Brain pericyte (primary cell): ENCODE measurements around the gene SUSD3.

Experiments
- DNase-seq: peaks from one replicate; pipeline ENCODE4 v3.0.0-alpha.2; 2012; ENCODE audit warnings: low read depth, low spot score

Gene SUSD3

DNA sequence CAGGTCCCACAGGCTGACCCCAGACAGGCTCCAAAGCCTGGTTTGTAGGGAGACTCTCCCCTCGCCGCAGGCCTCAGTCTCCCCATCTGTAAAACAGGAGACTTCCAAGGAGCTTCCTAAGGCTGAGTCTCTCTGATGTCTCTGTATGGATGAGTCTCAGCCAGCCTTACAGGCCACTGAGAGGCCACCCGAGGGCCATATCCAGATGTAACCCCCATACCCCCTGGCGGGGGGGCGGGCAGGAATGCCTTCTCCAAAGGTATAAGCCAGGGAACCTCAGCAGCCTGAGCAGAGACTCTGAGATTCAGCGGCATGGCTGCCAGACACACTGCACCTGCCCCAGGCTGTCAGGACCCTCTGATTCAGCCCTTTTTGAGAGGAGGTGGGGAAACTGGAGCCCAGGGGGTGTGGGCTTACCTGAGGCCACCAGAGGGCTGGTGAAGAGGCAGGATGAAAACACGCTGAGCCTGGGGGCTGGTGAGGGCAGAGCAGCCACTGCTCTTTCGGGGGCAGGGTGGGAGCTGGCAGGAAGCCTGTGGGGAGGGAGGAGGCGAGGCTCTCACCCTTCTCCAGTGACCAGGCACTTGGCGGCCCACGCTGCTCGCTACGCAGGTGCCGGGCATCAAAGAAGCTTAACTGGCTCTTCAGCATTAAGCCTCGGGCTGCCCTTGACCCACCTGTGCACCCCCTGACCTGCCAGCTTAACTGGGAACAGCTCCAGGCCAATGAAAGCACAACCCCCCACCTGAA lies 5.5 kb upstream of the SUSD3 start:
- no peak for DNase-seq

DNA sequence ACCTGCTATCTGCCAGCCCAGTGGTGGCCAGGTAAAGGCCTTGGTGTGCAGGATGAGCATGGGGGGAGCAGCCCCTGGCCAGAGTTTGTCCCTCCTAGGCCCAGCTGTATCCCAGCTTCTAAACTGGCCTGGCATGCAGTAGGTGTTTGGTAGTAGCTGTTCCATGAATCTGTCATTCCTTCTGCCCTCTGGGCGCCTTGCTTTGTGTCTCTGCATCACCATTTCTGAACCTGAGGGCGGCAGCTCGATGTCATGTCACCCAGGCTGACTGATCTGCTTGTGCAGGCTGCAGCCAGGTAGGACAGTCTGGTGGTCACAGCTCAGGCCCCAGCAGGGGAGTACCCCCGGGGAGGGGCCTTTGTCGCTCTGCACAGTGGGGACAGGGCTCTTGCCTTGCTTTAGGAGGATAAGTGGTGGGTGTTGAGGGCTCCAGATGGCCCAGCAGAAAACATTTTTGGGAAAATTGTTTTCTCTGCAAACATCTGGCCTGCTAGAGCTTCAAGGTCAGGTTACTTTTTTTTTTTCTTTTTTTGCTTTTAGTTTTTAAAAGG lies 4.6 kb upstream of the SUSD3 start:
- DNase-seq: no peak

DNA sequence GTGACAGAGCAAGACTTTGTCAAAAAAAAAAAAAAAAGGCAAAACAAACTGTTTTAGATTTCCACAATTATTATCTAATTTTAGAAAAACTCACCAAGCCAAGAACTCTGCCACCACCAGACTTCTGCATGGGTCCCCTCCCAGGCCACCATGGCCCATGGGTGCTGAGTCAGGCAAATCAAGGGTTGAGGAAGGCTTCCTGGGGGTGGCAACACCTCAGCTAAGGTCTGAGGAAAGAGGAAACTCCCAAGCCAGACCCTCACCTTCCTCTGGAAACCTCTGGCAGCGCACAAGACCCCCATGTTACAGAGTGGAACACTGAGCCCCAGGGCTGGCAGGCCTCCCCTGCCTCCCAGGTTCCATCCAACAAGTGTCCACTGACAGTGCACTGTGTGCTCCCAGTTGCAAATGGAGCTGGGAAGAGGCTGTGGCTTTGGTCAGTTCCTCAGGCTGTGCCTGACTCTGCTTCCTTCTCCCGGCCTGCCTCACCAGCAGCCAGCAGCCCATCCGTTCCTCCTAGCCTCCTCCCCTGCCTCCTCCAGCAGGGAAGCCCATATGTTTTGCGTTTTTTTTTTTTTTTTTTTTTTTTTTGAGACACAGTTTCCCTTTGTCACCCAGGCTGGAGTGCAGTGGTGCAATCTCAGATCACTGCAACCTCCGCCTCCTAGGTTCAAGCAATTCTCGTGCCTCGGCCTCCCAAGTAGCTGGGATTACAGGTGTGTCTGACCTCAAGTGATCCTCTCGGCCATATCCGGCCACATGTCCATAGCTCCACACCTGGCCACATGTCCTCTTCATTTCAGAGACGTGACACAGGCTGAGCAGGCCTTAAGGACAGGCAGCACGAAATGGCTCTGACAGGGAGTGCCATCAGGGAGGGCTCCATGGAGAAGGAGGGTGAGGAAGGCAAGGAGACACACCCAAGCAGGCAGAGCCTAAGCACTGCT lies 3.5 kb upstream of the SUSD3 start:
- DNase-seq: no peak

DNA sequence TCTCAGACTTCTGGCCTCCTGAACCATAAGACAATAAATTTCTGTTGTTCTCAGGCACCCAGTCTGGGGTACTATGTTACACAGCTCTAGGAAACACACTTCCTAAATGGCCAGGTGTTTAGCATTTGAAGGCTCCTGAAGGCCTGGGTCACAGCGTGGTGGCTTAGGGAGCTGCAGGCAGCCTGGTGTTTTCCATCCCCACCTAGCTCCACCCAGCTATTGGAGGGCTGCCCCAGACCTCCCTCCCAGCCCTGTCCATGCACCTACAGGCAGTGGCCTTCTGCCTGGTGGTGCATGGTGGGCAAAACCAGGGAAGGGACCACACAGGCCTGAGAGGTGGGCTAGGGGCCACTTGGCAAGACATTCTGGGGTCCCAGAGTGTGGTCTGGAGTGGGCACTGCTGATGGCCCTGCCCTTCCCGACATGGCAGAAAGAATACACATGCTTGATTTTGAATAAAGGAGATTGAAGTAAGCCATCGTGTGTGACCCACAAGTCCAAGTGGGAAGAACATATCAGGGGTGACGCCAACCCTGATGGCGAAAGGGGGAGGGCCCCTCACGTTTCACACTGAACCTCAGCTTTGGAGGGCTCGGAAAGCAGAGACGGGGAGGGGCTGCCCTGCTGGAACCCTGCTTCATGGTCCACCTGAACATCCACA lies 1.3 kb upstream of the SUSD3 start:
- DNase-seq: no peak

DNA sequence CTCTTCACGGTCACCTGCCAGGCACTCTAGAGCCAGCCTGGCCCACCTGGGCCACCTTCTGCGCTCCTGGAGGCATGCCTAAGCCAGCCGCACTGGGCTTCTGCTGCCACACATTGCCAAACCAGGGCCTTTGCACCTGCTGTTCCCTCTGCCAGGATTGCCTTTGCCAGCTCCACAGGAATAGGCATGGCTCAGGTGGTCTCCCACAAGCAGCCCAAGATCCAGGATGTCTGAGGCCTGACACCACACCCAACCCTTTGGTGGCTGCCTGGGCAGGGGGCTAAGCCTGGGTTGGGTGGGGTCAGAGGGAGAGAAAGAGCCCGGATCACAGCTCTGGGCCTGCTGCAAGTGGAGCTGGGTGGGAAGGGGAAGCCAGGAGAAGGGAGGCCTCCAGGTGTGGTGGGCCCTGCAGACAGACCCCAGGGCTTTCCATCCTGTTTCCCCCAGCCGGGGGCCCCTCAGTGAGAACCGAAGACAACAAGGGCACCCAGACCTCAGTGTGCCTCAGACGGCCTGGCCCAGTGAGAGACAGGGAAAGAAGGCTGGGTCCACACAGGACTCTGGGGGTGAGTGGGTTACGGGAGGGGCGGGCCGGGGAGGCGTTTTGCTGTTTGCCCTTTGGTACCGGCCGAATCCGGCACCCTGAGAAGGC lies 672 bp upstream of the SUSD3 start:
- DNase-seq: no peak

DNA sequence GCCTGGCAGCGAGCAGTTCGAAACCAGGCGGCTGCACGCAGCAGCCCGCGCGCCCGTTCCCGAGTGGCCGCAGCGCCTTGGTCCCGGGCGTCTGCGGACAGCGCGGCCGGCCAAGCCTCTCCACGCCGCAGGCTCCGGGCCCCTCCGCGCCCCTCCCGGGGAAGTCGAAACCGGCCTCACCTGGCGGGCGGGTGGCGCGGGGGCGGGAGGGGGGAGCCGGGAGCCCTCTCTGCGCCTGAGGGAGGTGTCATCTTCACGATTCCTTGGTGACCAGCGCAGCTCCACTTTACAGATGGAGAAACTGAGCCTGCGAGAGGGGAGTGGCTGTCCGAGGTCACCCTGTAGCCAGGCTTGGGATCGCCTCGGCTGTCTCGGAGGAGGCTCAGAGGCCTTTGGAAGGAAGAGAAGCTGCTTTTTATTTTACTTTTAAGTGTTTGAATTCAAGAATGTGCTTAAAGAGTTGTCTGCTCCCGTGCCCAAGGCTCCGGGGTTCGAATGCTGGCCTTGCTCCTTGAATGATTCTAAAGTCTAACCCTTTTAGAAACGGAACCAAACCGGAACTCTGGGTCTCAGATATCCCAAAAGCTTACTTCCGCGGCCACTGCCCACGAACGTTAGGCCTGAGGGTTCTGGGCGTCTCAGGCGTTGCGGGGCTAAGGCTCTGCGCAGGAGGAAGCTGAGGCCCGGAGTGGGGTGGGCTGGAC lies 662 bp downstream of the SUSD3 start:
- DNase-seq: no peak

DNA sequence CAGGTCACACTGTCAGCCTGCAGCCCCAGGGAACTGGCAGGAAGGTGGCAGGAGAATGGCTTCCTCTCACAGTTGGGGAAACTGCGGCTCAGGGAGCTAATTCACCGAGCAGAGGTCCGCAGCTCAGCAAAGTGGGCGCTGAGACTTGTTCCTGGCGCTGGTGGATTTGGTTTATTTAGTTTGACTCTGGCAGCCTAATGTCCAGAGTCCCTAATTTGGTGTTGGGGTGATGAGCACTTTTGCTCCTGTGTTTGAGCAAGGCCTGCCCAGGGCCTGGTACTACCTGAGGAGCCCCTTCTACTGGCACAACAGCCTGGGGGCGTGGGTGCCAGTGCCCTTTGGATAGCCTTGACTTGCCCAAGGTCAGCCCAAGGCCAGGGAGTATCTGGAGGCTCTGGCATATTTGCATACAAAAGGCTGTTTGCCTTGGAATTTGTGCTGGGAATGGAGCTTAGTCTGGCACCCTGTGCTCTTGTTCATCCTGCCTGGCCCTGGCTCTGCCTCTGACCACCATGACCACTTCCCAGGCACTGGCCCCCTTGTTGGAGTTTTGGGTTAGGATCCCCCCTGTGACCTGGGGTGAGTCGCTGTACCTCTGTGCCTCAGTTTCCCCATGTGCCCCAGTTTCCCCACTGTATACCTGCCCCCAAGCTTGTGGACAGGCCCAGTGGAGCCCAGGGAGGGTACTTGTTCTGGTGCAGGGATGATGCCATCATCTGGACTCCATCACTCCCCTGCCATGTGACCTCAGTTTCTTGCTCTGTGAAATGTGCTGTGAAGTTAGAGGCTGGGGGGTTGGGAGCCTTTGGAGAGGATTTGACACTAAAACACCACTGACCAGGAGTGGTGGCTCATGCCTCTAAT lies 1.4 kb downstream of the SUSD3 start:
- DNase-seq: no peak

DNA sequence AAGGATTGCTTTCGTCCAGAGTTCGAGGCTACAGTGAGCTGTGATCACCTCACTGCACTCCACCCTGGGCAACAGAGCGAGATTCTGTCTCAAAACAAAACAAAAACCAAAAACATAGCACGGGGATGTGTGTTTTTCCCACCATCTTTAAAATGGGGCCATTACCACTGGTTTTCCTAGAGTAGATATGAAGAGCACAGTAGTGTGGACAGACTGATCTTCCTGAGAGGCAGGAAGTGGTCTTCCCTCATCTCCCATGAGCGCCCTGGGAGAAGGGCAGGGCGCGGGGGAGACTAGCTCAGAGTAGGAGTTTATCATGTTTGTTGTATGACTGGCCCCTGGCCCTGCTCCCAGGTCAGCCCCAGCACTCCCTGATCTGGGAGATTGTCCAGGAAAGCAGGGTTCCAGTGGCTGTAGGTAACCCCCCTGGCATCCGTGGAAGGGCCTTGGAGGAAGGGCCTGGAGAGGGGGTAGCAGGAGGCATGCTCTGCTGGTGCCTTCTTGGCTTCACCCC lies 2.3 kb downstream of the SUSD3 start:
- DNase-seq: no peak

DNA sequence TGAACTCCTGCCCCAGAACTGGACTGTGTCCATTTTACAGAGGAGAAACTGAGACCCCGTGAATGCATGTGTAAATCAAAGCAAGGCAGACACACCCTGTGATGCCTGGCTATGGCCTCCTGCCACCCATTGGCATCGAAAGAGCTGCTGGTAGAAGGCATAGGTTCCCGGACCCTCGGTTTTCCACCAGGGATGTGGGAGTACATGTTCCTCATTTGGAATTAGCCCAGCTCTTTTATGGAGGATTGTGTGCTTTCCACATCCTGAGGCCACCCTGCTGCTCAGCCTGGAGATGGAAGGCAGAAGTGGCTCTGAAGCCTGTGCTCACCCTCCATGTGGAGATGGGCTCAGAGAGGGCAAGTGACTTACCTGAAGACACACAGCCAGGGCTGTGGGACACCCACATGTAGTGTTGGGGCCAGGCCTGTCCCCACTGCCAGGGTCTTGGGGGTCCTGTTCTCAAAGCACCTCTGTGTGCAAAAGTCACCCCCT lies 2.8 kb downstream of the SUSD3 start:
- no peak for DNase-seq

DNA sequence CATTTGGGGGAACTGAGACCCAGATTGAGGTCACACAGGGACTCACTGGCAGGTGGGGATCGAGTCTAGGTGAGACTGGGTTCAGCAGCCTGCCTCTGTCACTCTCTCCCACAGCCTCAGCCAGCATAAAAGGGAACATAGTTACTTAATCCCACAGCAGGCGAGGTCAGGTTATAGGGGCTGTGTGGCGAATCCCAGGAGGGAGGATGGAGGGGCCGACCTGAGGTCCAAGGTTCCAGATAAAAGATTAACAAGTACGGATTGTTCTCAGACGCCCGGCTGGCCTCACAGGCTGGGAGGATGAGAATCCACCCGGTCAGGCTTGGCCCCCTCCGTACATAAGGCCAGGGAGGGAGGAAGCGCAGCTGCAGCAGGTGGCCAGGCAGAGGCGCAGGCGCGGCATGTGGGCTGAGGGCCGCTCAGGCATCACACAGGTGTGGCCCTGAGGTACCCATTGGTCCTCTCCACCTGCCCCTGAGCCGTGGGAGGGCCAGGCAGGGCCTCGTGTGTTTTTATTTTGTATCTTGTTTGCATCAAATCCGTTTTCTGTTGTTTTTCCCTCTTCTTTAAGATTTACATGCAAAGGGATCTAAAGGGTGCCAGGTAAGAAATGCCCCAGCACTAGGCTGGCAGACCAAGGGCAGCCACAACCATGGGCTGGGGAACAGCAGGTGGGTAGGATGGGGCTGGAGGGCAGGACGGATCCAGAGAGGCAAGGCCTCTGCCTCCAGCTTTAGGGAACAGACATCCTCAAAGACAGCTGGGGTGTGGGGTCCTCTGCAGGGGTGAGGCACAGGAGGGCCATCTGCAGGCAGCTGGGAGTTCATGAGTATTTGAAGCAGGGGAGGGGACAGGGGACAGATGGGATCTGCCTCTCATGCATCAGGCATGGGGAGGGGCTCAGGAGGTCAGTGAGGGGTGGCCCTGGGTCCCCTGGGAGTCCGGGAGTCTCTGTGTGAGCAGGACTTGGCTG lies 3.6 kb downstream of the SUSD3 start:
- no peak for DNase-seq

DNA sequence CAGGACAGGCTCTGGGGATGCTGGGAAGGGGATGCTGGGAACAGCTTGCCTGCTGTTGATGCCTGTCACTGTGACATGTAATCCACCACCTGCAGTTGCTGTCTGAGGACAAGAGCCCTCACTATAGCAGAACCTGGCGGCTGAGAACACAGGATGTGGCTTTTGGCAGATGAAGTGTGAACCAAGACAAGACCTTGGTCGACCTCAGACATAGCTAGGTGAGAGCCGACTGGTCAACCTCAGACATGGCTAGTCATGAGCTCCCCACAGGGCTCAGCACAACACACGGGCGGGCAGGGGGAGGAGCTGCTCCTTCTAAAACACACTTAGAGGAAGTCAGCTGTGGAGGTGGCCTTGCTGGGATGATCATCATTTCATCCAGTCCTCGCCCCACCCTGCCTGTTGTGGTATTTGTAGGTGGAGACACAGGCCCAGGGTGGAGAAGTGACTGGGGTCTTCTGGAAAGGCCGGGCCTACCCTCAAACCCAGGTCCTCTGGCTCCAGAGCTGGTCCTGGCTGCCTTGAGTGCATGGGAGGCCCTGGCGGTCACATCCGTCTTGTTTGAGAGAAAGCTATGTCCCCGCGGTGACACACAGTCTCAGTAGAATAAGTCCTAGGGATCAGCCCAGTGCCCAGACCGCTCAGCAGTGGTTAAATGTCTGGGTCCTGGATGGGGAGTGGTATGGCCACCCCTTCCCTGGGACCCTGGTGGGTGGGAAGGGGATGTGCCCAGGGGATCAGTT lies 6.1 kb downstream of the SUSD3 start:
- DNase-seq: no peak

DNA sequence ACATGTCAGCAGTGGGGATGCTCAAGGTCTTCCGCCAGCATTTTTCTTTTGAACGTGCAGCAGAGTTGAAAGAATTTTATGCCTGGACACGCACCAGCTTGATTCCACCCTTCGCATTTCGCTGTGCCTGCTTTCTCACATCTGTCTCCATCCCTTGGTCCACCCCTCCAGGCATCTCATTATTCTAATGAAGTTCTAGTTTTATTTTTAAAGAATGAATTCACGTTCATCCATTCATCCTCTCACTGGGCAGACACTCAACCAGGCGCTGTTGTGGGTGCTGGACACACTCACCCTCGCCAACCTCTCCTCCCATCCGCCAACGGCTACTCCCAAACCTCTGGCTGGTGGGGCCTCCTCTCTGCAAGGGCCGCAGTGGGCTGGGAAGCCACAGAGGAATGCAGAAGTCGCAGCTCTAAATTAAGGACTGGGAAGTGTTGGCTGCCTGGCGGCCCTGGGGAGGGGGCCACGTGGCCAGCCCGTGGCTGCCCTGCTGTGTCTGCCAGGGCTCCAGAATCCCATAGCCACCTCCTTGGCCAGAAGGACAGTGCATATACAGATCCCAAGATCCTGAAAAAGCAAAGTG lies 6.7 kb downstream of the SUSD3 start:
- no peak for DNase-seq

DNA sequence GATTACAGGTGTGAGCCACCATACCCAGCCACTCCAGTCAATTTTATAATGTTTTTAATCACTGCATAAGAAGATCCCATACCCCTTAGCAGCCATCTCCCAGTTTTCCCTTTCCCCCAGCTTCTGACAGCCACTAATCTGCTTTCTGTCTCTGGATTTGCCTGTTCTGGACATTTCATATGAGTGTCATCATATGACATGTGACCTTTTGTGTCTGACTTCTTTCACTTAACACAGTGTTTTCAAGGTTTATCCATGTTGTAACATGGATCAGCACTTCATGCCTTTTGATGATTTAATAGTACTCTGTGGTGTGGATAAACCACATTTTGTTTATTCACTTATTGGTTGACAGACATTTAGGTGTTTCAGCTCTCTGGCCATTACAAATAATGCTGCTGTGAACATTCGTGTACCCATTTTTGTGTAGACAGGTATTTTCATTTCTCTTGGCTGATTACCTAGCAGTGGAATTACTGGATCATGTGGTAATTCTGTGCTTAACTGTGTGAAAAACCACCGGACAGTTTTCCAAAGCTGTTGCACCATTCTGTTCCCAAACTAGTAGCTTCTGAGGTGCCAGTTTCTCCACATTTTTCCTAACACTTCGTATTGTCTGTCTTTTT lies 8.6 kb downstream of the SUSD3 start:
- DNase-seq: no peak

DNA sequence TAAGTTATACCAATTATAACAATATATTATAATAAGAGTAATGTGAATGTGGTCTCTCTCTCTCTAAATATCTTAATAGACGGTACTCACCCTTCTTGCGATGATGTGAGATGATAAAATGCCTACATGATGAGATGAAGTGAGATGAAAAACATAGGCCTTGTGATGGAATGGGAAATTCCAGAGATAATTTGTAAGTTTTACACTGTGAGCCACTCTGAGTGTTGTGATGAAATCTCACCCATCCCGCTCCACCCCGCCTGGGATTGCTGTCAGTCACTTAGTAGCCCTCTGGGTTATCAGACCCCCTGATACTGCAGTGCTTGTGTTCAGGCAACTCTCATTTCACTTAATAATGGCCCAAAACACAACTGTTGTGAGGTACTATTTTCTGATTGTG lies 10.5 kb downstream of the SUSD3 start:
- DNase-seq: no peak

DNA sequence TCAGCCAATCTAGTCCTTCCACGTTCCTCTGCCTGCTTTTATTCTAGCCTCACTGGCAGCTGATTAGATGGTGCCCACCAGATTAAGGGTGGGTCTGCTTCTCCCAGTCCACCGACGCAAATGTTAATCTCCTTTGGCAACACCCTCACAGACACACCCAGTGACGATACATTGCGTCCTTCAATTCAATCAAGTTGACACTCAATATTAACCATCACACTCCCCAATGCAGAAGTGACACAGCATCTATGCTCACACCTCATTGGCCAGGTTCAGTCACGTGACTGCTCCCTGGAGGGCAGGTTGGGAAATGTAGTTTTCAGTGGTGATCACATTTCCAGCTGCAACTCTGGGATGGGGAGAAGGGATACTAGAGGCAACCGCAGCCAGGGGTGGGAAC lies 13.0 kb downstream of the SUSD3 start:
- DNase-seq: no peak

DNA sequence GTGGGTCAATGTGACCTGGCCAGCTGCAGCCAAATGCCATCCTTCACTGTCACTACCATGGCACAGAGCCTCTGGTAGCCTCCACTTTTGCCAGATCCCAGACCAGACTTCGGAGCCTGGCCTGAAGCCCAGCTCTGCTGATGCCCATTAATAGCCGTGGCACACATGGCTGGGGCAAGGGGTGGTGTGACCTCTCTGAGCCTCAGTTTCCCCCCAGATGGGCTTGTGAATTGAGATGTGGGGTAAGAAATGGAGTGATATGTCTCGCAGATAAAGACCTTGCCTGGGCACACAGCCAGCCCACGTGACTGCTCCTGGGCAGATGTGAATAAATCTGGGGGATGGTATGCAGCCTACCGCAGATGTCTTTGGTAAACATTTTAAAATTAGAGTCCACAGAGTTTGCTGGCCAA lies 13.9 kb downstream of the SUSD3 start:
- no peak for DNase-seq
